ENCODE data around the gene SLC2A6. TPM values are rescaled to one million over a fixed set of nuclear protein-coding genes. Genes with fewer than 3 reads are reported as not detected.

The SLC2A6 gene
- total RNA-seq, 1 experiment from 2014 or later = 10.7 TPM

- no peak for ATAC-seq
- no peaks in the 10 kb centered on the region for H3K9me2 ChIP-seq (ENCODE audit: insufficient read depth)
- no peak overlapping the region for H3K9ac ChIP-seq (ENCODE audit: low read length)
- ChIA-PET CTCF (no interaction called here), RAD21 (ENCODE audit: low non-redundant PET in 1 of 2, low total read pairs in 2 of 2, uncharacterized antibody in 2 of 2, unreplicated experiment in 2 of 2) (no interaction called here), POLR2A (no interaction called here)
- H3K79me2 ChIP-seq (ENCODE audit: insufficient read depth, low read length) = no peaks in the 10 kb centered on the region
- no peaks in the 10 kb centered on the region for H4K20me1 ChIP-seq (ENCODE audit: insufficient read depth)
- H3K9me3 ChIP-seq (ENCODE audit: control insufficient read depth in 1 of 2, insufficient read depth in 1 of 2, low read depth in 1 of 2, low read length in 2 of 2) = no peaks in the 10 kb centered on the region
- no peak overlapping the region for H3K27ac ChIP-seq (ENCODE audit: low read depth, low read length)
- intact Hi-C loops (cut with micrococcal nuclease) = no loop called here
- H3K27me3 ChIP-seq (ENCODE audit: insufficient read depth, low read length) = no peaks in the 10 kb centered on the region
- TF ChIP-seq CTCF (IDR thresholded peaks at IDR 0.05 in 2 of 3, conservative IDR thresholded peaks at IDR 0.05 in 1 of 3; ENCODE audit: borderline replicate concordance in 1 of 3, insufficient read depth in 1 of 3, low read depth in 2 of 3, low read length in 2 of 3) = no peak
- TF ChIP-seq EGR1 (IDR thresholded peaks at IDR 0.05; ENCODE audit: low read depth) = no peak
- TF ChIP-seq EZH2phosphoT487 (IDR thresholded peaks at IDR 0.05; ENCODE audit: borderline replicate concordance) = no peak
- no peak for TF ChIP-seq JUND (IDR thresholded peaks at IDR 0.05)
- no peak for TF ChIP-seq CBX3 (IDR thresholded peaks at IDR 0.05; ENCODE audit: low read depth)
- TF ChIP-seq POLR2A (IDR thresholded peaks at IDR 0.05; ENCODE audit: borderline replicate concordance, extremely low read depth, insufficient read depth, insufficient read length) = no peak
- no peak for TF ChIP-seq RAD21 (IDR thresholded peaks at IDR 0.05; ENCODE audit: low read depth)
- TF ChIP-seq ELF1 (IDR thresholded peaks at IDR 0.05; ENCODE audit: borderline replicate concordance, low read depth) = no peak
- TF ChIP-seq MAX (IDR thresholded peaks at IDR 0.05) = no peak
- no peak for TF ChIP-seq ZNF274 (IDR thresholded peaks at IDR 0.05; ENCODE audit: low read depth, low read length)
- no peak for TF ChIP-seq CEBPB (IDR thresholded peaks at IDR 0.05; ENCODE audit: low read depth)
- no peak for TF ChIP-seq TCF7L2 (IDR thresholded peaks at IDR 0.05; ENCODE audit: borderline replicate concordance, extremely low read depth, insufficient read depth, insufficient read length)
- no peak for DNase-seq (ENCODE audit: low read depth, low spot score)
- no peak overlapping the region for H3K4me2 ChIP-seq (ENCODE audit: low read length)
- no peak overlapping the region for H2AFZ ChIP-seq (ENCODE audit: low read depth, low read length, poor library complexity, severe bottlenecking)
- BruUV-seq (replicated peaks) = no TSS peak
- H3K4me1 ChIP-seq (ENCODE audit: control insufficient read depth in 1 of 2, insufficient read depth in 2 of 2, low read length in 2 of 2) = no peaks in the 10 kb centered on the region
- H3K4me3 ChIP-seq (replicated peaks in 1 of 2; ENCODE audit: low read depth in 1 of 2, low read length in 2 of 2) = no peak overlapping the region
- H3K36me3 ChIP-seq (ENCODE audit: control insufficient read depth in 1 of 2, insufficient read depth in 2 of 2, low read length in 2 of 2) = no peaks in the 10 kb centered on the region
These were observed 41.0 kb downstream of the SLC2A6 start for GRCh38 chr9:133437753-133438531.

Data from HCT116 (cell line).